NB4 (cell line): Measurements from ENCODE around the gene NT5DC1.

ENCODE experiments used
- POLR2A ChIP-seq: IDR thresholded peaks from 2 replicates; pipeline ENCODE4 v1.6.1; 2011; ENCODE audit warnings: mild to moderate bottlenecking; ENCODE audit not compliant: insufficient read length; ENCODE audit errors: extremely low read depth
- TF ChIP-seq, protein P1 (sequence below): IDR thresholded peaks from one replicate; pipeline ENCODE4 v1.5.1; 2012; ENCODE audit warnings: low read depth, low read length

DNA sequence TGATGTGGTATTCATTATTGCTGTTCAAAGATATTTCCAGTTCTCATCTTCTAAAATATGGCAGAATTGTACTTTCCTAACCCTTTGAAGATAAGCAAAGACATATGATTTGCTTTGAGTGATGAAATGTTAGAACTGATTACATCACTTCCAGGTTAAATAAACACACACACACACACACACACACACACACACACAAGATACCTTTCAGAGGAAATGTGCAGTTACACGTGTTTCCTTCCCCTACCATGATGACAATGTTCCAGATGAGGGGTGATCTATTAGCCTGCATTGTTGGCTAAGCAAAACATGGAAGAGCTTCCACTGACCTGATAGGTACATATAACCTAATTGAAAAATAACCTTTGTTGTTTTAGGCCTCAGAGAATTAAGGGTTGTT lies 28.3 kb upstream of the NT5DC1 start:
- TF ChIP-seq, protein P1, sequence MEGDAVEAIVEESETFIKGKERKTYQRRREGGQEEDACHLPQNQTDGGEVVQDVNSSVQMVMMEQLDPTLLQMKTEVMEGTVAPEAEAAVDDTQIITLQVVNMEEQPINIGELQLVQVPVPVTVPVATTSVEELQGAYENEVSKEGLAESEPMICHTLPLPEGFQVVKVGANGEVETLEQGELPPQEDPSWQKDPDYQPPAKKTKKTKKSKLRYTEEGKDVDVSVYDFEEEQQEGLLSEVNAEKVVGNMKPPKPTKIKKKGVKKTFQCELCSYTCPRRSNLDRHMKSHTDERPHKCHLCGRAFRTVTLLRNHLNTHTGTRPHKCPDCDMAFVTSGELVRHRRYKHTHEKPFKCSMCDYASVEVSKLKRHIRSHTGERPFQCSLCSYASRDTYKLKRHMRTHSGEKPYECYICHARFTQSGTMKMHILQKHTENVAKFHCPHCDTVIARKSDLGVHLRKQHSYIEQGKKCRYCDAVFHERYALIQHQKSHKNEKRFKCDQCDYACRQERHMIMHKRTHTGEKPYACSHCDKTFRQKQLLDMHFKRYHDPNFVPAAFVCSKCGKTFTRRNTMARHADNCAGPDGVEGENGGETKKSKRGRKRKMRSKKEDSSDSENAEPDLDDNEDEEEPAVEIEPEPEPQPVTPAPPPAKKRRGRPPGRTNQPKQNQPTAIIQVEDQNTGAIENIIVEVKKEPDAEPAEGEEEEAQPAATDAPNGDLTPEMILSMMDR: no peak
- no peak for TF ChIP-seq POLR2A
